ENCODE measurements around the gene MSH4.

The MSH4 gene

GRCh38 chr1:75838079-75838478 is 41.4 kb downstream of the MSH4 start:
- Histone ChIP-seq H3K4me1 (no peaks in the 10 kb centered on the region), H3K36me3 (no peaks in the 10 kb centered on the region), H3K27ac (no peak overlapping the region), H3K27me3 (no peaks in the 10 kb centered on the region), H3K9me3 (peaks cover 0 to 4% (median 4%) of the 10 kb centered on the region in 3 donors), H3K4me3 (no peak overlapping the region)
- TF ChIP-seq, protein P1, sequence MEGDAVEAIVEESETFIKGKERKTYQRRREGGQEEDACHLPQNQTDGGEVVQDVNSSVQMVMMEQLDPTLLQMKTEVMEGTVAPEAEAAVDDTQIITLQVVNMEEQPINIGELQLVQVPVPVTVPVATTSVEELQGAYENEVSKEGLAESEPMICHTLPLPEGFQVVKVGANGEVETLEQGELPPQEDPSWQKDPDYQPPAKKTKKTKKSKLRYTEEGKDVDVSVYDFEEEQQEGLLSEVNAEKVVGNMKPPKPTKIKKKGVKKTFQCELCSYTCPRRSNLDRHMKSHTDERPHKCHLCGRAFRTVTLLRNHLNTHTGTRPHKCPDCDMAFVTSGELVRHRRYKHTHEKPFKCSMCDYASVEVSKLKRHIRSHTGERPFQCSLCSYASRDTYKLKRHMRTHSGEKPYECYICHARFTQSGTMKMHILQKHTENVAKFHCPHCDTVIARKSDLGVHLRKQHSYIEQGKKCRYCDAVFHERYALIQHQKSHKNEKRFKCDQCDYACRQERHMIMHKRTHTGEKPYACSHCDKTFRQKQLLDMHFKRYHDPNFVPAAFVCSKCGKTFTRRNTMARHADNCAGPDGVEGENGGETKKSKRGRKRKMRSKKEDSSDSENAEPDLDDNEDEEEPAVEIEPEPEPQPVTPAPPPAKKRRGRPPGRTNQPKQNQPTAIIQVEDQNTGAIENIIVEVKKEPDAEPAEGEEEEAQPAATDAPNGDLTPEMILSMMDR (IDR thresholded peaks at IDR 0.05) = no peak
- intact Hi-C loops (cut with DNase I; ENCODE audit: low total_unique reads) = no loop called here
- no peak for DNase-seq

DNA sequence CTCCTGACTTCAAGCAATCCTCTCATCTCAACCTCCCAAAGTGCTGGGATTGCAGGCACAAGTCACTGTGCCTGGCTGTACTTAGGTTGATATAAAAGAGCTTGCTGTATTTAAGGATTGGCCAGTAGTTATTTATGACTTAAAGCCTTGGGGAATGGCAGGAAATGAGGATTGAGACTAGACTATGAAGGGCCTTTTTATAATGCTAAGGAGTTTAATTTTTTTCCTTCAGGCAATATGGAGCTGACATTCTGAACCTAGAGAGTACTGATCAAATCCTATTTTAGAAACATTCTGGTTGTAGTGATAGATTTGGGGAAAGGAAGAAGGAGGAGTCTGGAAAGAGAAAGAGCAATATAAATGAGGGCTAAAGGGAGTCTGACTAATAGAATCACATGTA is 44.7 kb downstream of the MSH4 start:
- TF ChIP-seq, protein P1 (IDR thresholded peaks at IDR 0.05) = no peak

GRCh38 chr1:75845576-75845975 is 48.9 kb downstream of the MSH4 start:
- no peaks in the 10 kb centered on the region for H3K4me1 ChIP-seq
- no peak overlapping the region for H3K4me3 ChIP-seq
- H3K27me3 ChIP-seq = no peaks in the 10 kb centered on the region
- no peaks in the 10 kb centered on the region for H3K9me3 ChIP-seq
- no peak for DNase-seq
- TF ChIP-seq, protein P1 (IDR thresholded peaks at IDR 0.05) = no peak
- H3K36me3 ChIP-seq = no peaks in the 10 kb centered on the region
- H3K27ac ChIP-seq = no peak overlapping the region
- intact Hi-C loops (cut with DNase I; ENCODE audit: low total_unique reads) = no loop called here

More for the DNA sequence above, 44.7 kb downstream of the MSH4 start:
- intact Hi-C loops (cut with DNase I; ENCODE audit: low total_unique reads) = no loop called here
- Histone ChIP-seq H3K9me3 (no peaks in the 10 kb centered on the region), H3K4me1 (no peaks in the 10 kb centered on the region), H3K27me3 (no peaks in the 10 kb centered on the region), H3K27ac (no peak overlapping the region), H3K4me3 (no peak overlapping the region), H3K36me3 (no peaks in the 10 kb centered on the region)
- no peak for DNase-seq

- Histone ChIP-seq H3K27me3 (no peaks in the 10 kb centered on the region), H3K36me3 (no peaks in the 10 kb centered on the region), H3K27ac (no peak overlapping the region), H3K4me1 (no peaks in the 10 kb centered on the region), H3K4me3 (no peak overlapping the region), H3K9me3 (no peaks in the 10 kb centered on the region)
- DNase-seq = no peak
- TF ChIP-seq, protein P1 (IDR thresholded peaks at IDR 0.05) = no peak
- intact Hi-C loops (cut with DNase I; ENCODE audit: low total_unique reads) = no loop called here
Observed at GRCh38 chr1:75855010-75855409, 58.3 kb downstream of the MSH4 start.

DNA sequence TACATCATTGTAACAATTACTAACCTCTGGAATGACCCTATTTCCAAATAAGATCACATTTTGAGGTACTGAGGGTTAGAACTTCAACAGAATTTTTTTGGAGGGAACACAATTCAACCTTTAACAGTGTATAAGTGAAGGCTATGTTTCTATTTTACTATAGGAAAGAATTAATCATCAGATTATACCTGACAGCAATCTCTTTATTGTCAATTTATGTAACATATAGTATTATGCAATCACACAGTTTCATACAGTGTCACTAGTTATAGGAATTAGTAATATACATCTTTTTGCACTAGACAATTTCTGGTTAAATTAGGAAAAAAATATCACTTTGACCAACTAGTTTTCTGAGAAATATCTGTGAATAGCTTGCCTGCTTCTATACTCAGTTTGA is 59.1 kb downstream of the MSH4 start:
- H3K4me1 ChIP-seq = no peaks in the 10 kb centered on the region
- no peak overlapping the region for H3K4me3 ChIP-seq
- H3K27ac ChIP-seq = no peak overlapping the region
- H3K9me3 ChIP-seq = no peaks in the 10 kb centered on the region
- H3K36me3 ChIP-seq = no peaks in the 10 kb centered on the region
- TF ChIP-seq, protein P1 (IDR thresholded peaks at IDR 0.05) = no peak
- H3K27me3 ChIP-seq = no peaks in the 10 kb centered on the region
- intact Hi-C loops (cut with DNase I; ENCODE audit: low total_unique reads) = no loop called here
- no peak for DNase-seq

GRCh38 chr1:75861831-75862230 is 65.1 kb downstream of the MSH4 start:
- Histone ChIP-seq H3K36me3 (no peaks in the 10 kb centered on the region), H3K4me3 (no peak overlapping the region), H3K27me3 (no peaks in the 10 kb centered on the region), H3K9me3 (no peaks in the 10 kb centered on the region), H3K27ac (no peak overlapping the region), H3K4me1 (no peaks in the 10 kb centered on the region)
- DNase-seq = no peak
- intact Hi-C loops (cut with DNase I; ENCODE audit: low total_unique reads) = no loop called here
- TF ChIP-seq, protein P1 (IDR thresholded peaks at IDR 0.05) = no peak

Data from tibial artery (tissue), 4 donors.